NT2/D1 (cell line): Measurements from ENCODE around the gene CAPN14.

Experiments
- SUZ12 ChIP-seq: IDR thresholded peaks from 2 replicates; pipeline ENCODE4 v1.6.1; 2011; ENCODE audit not compliant: insufficient read length, insufficient read depth; ENCODE audit errors: extremely low read depth
- YY1 ChIP-seq: IDR thresholded peaks from 2 replicates; pipeline ENCODE4 v1.6.1; 2011; ENCODE audit not compliant: insufficient read length, insufficient read depth
- ZNF274 ChIP-seq: IDR thresholded peaks from 2 replicates; pipeline ENCODE4 v1.6.1; 2011; ENCODE audit warnings: mild to moderate bottlenecking, low read depth, low read length

DNA sequence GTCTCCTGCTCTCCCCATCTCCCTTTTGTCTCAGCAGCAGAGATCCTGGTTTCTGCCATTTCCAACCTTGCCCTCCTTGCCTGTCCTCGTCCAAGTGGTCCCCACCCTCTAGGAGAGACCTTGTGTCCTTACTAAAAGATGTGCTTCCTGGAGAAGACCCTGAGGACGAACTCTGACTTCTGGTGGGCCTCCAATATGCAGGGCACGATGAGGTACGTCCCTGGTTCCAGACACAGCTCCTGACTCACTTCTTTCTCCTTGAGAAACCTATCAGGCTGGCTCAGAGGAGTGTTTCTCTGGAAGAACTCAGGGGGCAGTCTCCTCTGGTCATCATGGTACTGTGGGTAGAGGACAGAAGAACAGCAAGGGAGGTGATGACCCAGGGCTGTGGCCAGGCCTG, 28.2 kb downstream of the CAPN14 start:
- no peak for TF ChIP-seq YY1
- TF ChIP-seq ZNF274 = no peak
- no peak for TF ChIP-seq SUZ12
